Hematopoietic multipotent progenitor cell treated with erythropoietin and hydrocortisone succinate and interleukin-3 and kit ligand, for 17 days (in vitro differentiated cells): ENCODE results near the gene FRS3.

Source experiments
- DNase-seq: peaks from one replicate; pipeline ENCODE4 v3.0.0-alpha.2; 2015; ENCODE audit warnings: low spot score

The FRS3 gene

GRCh38 chr6:41741625-41742490 lies 37.8 kb downstream of the FRS3 start:
- no peak for DNase-seq

GRCh38 chr6:41740366-41741162 lies 39.1 kb downstream of the FRS3 start:
- no peak for DNase-seq

- no peak for DNase-seq
These were observed 40.7 kb downstream of the FRS3 start for GRCh38 chr6:41739041-41739440.

- DNase-seq, result no peak
These were observed 42.0 kb downstream of the FRS3 start for GRCh38 chr6:41737591-41738130.

- DNase-seq, result no peak
These were observed 42.7 kb downstream of the FRS3 start for GRCh38 chr6:41736800-41737555.

GRCh38 chr6:41736186-41736733 lies 43.4 kb downstream of the FRS3 start:
- no peak for DNase-seq

- DNase-seq, result peak; percentile 87
These were observed 44.1 kb downstream of the FRS3 start, which contains the start of gene TFEB for GRCh38 chr6:41735427-41736185. TFEB (minus strand) TSS chr6:41735608; CDS start chr6:41691213, 44,395 bp downstream.

GRCh38 chr6:41734666-41735426 lies 44.9 kb downstream of the FRS3 start:
- no peak for DNase-seq

- DNase-seq, result no peak
These were observed 45.7 kb downstream of the FRS3 start for GRCh38 chr6:41733707-41734665.

GRCh38 chr6:41733360-41733706 lies 46.4 kb downstream of the FRS3 start:
- no peak for DNase-seq

GRCh38 chr6:41732591-41733359 lies 46.9 kb downstream of the FRS3 start:
- DNase-seq, result no peak

GRCh38 chr6:41732149-41732548 lies 47.6 kb downstream of the FRS3 start:
- DNase-seq, result no peak

GRCh38 chr6:41731561-41732086 lies 48.1 kb downstream of the FRS3 start:
- no peak for DNase-seq

- no peak for DNase-seq
These were observed 48.9 kb downstream of the FRS3 start for GRCh38 chr6:41730531-41731436.

GRCh38 chr6:41729624-41730023 lies 50.1 kb downstream of the FRS3 start:
- DNase-seq, result no peak

GRCh38 chr6:41728954-41729353 lies 50.7 kb downstream of the FRS3 start:
- DNase-seq, result no peak
